GM18502 (cell line): ENCODE data around the gene UROC1.

Experiments used
- ATAC-seq: cut with Tn5 transposase; IDR thresholded peaks from one replicate; pipeline ENCODE4 v1.9.1; 2021; ENCODE audit warnings: mild to moderate bottlenecking; ENCODE audit not compliant: unreplicated experiment, poor library complexity

UROC1 gene

GRCh38 chr3:126519506-126520455 is 2.2 kb upstream of the UROC1 start:
- no peak for ATAC-seq

GRCh38 chr3:126518779-126519177 is 1.2 kb upstream of the UROC1 start:
- ATAC-seq = no peak

GRCh38 chr3:126517986-126518778 is 609 bp upstream of the UROC1 start:
- ATAC-seq = no peak

- ATAC-seq = no peak
Observed at GRCh38 chr3:126516936-126517290, 660 bp downstream of the UROC1 start.

- no peak for ATAC-seq
Observed at GRCh38 chr3:126516152-126516935, 1.2 kb downstream of the UROC1 start.

- ATAC-seq = no peak
Observed at GRCh38 chr3:126515066-126515706, 2.4 kb downstream of the UROC1 start.

- no peak for ATAC-seq
Observed at GRCh38 chr3:126514161-126514560, 3.4 kb downstream of the UROC1 start.

- no peak for ATAC-seq
Observed at GRCh38 chr3:126512916-126513650, 4.5 kb downstream of the UROC1 start.

GRCh38 chr3:126512026-126512425 is 5.5 kb downstream of the UROC1 start:
- no peak for ATAC-seq

- ATAC-seq = no peak
Observed at GRCh38 chr3:126511291-126511690, 6.3 kb downstream of the UROC1 start.

- no peak for ATAC-seq
Observed at GRCh38 chr3:126510308-126510910, 7.2 kb downstream of the UROC1 start.

GRCh38 chr3:126509597-126510307 is 7.8 kb downstream of the UROC1 start:
- ATAC-seq = no peak

GRCh38 chr3:126508564-126508964 is 9.0 kb downstream of the UROC1 start:
- ATAC-seq = no peak

- ATAC-seq = no peak
Observed at GRCh38 chr3:126507886-126508285, 9.7 kb downstream of the UROC1 start.

- ATAC-seq = no peak
Observed at GRCh38 chr3:126503701-126504100, 13.9 kb downstream of the UROC1 start.

GRCh38 chr3:126502656-126503055 is 14.9 kb downstream of the UROC1 start:
- no peak for ATAC-seq

GRCh38 chr3:126501736-126502135 is 15.8 kb downstream of the UROC1 start:
- no peak for ATAC-seq

- ATAC-seq = no peak
Observed at GRCh38 chr3:126501054-126501453, 16.5 kb downstream of the UROC1 start.
